ENCODE results near the gene SEMA6B. TPM values are rescaled to one million over a fixed set of nuclear protein-coding genes. Genes with fewer than 3 reads are reported as not detected.
A peak's percentile ranks its signal among the peaks of the same experiment; 100 is the strongest.

Gene SEMA6B, protein sequence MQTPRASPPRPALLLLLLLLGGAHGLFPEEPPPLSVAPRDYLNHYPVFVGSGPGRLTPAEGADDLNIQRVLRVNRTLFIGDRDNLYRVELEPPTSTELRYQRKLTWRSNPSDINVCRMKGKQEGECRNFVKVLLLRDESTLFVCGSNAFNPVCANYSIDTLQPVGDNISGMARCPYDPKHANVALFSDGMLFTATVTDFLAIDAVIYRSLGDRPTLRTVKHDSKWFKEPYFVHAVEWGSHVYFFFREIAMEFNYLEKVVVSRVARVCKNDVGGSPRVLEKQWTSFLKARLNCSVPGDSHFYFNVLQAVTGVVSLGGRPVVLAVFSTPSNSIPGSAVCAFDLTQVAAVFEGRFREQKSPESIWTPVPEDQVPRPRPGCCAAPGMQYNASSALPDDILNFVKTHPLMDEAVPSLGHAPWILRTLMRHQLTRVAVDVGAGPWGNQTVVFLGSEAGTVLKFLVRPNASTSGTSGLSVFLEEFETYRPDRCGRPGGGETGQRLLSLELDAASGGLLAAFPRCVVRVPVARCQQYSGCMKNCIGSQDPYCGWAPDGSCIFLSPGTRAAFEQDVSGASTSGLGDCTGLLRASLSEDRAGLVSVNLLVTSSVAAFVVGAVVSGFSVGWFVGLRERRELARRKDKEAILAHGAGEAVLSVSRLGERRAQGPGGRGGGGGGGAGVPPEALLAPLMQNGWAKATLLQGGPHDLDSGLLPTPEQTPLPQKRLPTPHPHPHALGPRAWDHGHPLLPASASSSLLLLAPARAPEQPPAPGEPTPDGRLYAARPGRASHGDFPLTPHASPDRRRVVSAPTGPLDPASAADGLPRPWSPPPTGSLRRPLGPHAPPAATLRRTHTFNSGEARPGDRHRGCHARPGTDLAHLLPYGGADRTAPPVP
- polyA plus RNA-seq: 3.3 TPM
- long read RNA-seq, donor 1: 0 reads
- long read RNA-seq, donor 2: 0 reads
- long read RNA-seq, donor 3: 0 reads
- long read RNA-seq, donor 4: 0 reads
- long read RNA-seq, donor 5: 0 reads
- long read RNA-seq, donor 6: 0 reads
- long read RNA-seq, donor 7: 0 reads
- long read RNA-seq, donor 8, partial matches to known transcripts: 0 of 1 reads
- long read RNA-seq, donor 8, other reads (novel, unspliced or antisense): 0 of 1 reads
- long read RNA-seq, donor 9: 0 reads
- long read RNA-seq, donor 10: 0 reads
- long read RNA-seq, donor 11: 0 reads

DNA sequence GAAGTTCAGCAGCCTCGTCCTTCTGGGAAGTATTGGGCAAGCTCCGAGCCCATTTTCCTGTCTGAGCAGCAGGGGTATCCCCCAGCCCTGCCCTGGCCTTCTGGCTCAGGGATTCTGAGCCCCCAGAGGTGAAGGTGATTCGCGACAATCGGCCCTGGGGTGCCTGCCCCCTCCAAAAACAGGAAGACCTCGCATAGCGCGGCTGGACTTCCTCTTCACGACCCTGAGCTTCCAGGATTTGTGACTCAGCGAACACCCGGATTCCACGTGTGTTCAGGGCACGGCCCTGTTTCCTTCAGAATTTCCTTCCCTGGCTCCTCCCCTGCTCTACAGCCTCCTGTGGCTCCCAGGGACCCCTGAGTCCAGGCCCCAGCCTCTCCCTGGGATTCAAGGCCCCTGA lies at the start of gene SEMA6B:
TSS of gene SEMA6B (minus strand) at position 116 of the 400 bp plus-strand sequence. CDS start 1,227 bp downstream, outside the sequence.
- DNase-seq: no peak
- H3K27me3 ChIP-seq (ENCODE audit: control insufficient read depth, insufficient read depth, low read length): no peaks in the 10 kb centered on the region
- no peak within 1 kb of the TSS for H3K27ac ChIP-seq (ENCODE audit: low read length)
- H3K36me3 ChIP-seq (ENCODE audit: control insufficient read depth, insufficient read depth, low read length): no peaks in the 10 kb centered on the region
- no peaks in the 10 kb centered on the region for H3K4me1 ChIP-seq (ENCODE audit: control insufficient read depth, insufficient read depth, low read length)
- no CpG with 5 or more reads among the region's 13 CpGs for WGBS (ENCODE audit: insufficient coverage, low lambda C conversion rate)
- peak within 1 kb of the TSS; percentile 18 for H3K4me3 ChIP-seq (ENCODE audit: low read length)
- H3K9me3 ChIP-seq (ENCODE audit: control insufficient read depth, low read depth, low read length): no peaks in the 10 kb centered on the region

GRCh38 chr19:4606921-4607678 lies 47.6 kb upstream of the SEMA6B start:
- H3K4me3 ChIP-seq (ENCODE audit: low read length): no peak overlapping the region
- 64% methylated on average over 2 of the region's 35 CpGs for WGBS (ENCODE audit: insufficient coverage, low lambda C conversion rate)

GRCh38 chr19:4606181-4606580 lies 46.7 kb upstream of the SEMA6B start:
- no CpG with 5 or more reads among the region's 5 CpGs for WGBS (ENCODE audit: insufficient coverage, low lambda C conversion rate)
- no peak overlapping the region for H3K4me3 ChIP-seq (ENCODE audit: low read length)
- H3K36me3 ChIP-seq (ENCODE audit: control insufficient read depth, insufficient read depth, low read length): no peaks in the 10 kb centered on the region
- peaks cover 15% of the 10 kb centered on the region for H3K27me3 ChIP-seq (ENCODE audit: control insufficient read depth, insufficient read depth, low read length)
- H3K4me1 ChIP-seq (ENCODE audit: control insufficient read depth, insufficient read depth, low read length): no peaks in the 10 kb centered on the region
- no peaks in the 10 kb centered on the region for H3K9me3 ChIP-seq (ENCODE audit: control insufficient read depth, low read depth, low read length)
- no peak for DNase-seq
- H3K27ac ChIP-seq (ENCODE audit: low read length): no peak overlapping the region

More at GRCh38 chr19:4606921-4607678, 47.6 kb upstream of the SEMA6B start:
- Histone ChIP-seq H3K9me3 (ENCODE audit: control insufficient read depth, low read depth, low read length) (no peaks in the 10 kb centered on the region), H3K4me1 (ENCODE audit: control insufficient read depth, insufficient read depth, low read length) (no peaks in the 10 kb centered on the region), H3K27ac (ENCODE audit: low read length) (no peak overlapping the region), H3K27me3 (ENCODE audit: control insufficient read depth, insufficient read depth, low read length) (peaks cover 18% of the 10 kb centered on the region), H3K36me3 (ENCODE audit: control insufficient read depth, insufficient read depth, low read length) (no peaks in the 10 kb centered on the region)
- DNase-seq: peak; percentile 31 to 41

GRCh38 chr19:4604912-4605311 lies 45.4 kb upstream of the SEMA6B start:
- Histone ChIP-seq H3K4me3 (ENCODE audit: low read length) (no peak overlapping the region), H3K9me3 (ENCODE audit: control insufficient read depth, low read depth, low read length) (no peaks in the 10 kb centered on the region), H3K27ac (ENCODE audit: low read length) (no peak overlapping the region), H3K36me3 (ENCODE audit: control insufficient read depth, insufficient read depth, low read length) (no peaks in the 10 kb centered on the region), H3K4me1 (ENCODE audit: control insufficient read depth, insufficient read depth, low read length) (no peaks in the 10 kb centered on the region), H3K27me3 (ENCODE audit: control insufficient read depth, insufficient read depth, low read length) (peaks cover 14% of the 10 kb centered on the region)
- no peak for DNase-seq
- 80% methylated on average over 1 of the region's 6 CpGs for WGBS (ENCODE audit: insufficient coverage, low lambda C conversion rate)

GRCh38 chr19:4602915-4603314 lies 43.4 kb upstream of the SEMA6B start:
- DNase-seq: no peak
- 100% methylated on average over 1 of the region's 1 CpG for WGBS (ENCODE audit: insufficient coverage, low lambda C conversion rate)
- H3K36me3 ChIP-seq (ENCODE audit: control insufficient read depth, insufficient read depth, low read length): no peaks in the 10 kb centered on the region
- no peaks in the 10 kb centered on the region for H3K9me3 ChIP-seq (ENCODE audit: control insufficient read depth, low read depth, low read length)
- no peaks in the 10 kb centered on the region for H3K4me1 ChIP-seq (ENCODE audit: control insufficient read depth, insufficient read depth, low read length)
- H3K27ac ChIP-seq (ENCODE audit: low read length): no peak overlapping the region
- H3K4me3 ChIP-seq (ENCODE audit: low read length): no peak overlapping the region
- peaks cover 25% of the 10 kb centered on the region for H3K27me3 ChIP-seq (ENCODE audit: control insufficient read depth, insufficient read depth, low read length)

DNA sequence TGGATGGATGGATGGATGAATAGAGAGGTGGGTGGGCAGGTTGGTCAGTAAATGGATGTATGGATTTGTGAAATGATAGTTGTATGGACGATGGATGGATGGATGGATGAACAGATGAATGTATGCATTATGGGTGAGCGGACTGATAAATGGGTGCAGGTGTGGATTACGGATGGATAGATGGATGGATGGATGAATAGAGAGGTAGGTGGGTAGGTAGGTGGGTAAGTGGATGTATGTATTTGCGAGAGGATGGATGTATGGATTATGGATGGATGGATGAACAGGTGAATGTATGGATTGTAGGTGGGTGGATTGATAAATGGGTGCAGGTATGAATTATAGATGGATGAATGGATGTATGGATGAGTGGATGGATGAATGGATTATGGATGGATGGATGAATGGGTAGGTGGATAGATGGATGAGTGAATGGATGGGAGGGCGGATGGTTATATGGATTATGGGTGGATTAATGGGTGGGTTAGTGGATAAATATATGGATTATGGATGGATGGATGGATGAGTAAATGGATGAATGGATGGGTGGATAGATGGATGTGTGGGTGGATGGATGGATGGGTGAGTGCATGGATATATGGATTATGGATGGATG lies 42.8 kb upstream of the SEMA6B start:
- Histone ChIP-seq H3K36me3 (ENCODE audit: control insufficient read depth, insufficient read depth, low read length) (no peaks in the 10 kb centered on the region), H3K9me3 (ENCODE audit: control insufficient read depth, low read depth, low read length) (no peaks in the 10 kb centered on the region), H3K27ac (ENCODE audit: low read length) (no peak overlapping the region), H3K4me1 (ENCODE audit: control insufficient read depth, insufficient read depth, low read length) (no peaks in the 10 kb centered on the region), H3K27me3 (ENCODE audit: control insufficient read depth, insufficient read depth, low read length) (peaks cover 26% of the 10 kb centered on the region), H3K4me3 (ENCODE audit: low read length) (no peak overlapping the region)
- 98% methylated on average over 4 of the region's 5 CpGs for WGBS (ENCODE audit: insufficient coverage, low lambda C conversion rate)
- no peak for DNase-seq

GRCh38 chr19:4600893-4601292 lies 41.4 kb upstream of the SEMA6B start:
- H3K4me1 ChIP-seq (ENCODE audit: control insufficient read depth, insufficient read depth, low read length): no peaks in the 10 kb centered on the region
- peaks cover 34% of the 10 kb centered on the region for H3K27me3 ChIP-seq (ENCODE audit: control insufficient read depth, insufficient read depth, low read length)
- H3K4me3 ChIP-seq (ENCODE audit: low read length): no peak overlapping the region
- WGBS (ENCODE audit: insufficient coverage, low lambda C conversion rate): 80% methylated on average over 1 of the region's 5 CpGs
- H3K36me3 ChIP-seq (ENCODE audit: control insufficient read depth, insufficient read depth, low read length): no peaks in the 10 kb centered on the region
- DNase-seq: no peak
- H3K9me3 ChIP-seq (ENCODE audit: control insufficient read depth, low read depth, low read length): no peaks in the 10 kb centered on the region
- H3K27ac ChIP-seq (ENCODE audit: low read length): no peak overlapping the region

- no CpG with 5 or more reads among the region's 10 CpGs for WGBS (ENCODE audit: insufficient coverage, low lambda C conversion rate)
- H3K4me1 ChIP-seq (ENCODE audit: control insufficient read depth, insufficient read depth, low read length): no peaks in the 10 kb centered on the region
- H3K27ac ChIP-seq (ENCODE audit: low read length): no peak overlapping the region
- H3K36me3 ChIP-seq (ENCODE audit: control insufficient read depth, insufficient read depth, low read length): no peaks in the 10 kb centered on the region
- no peak for DNase-seq
- H3K27me3 ChIP-seq (ENCODE audit: control insufficient read depth, insufficient read depth, low read length): peaks cover 36% of the 10 kb centered on the region
- no peaks in the 10 kb centered on the region for H3K9me3 ChIP-seq (ENCODE audit: control insufficient read depth, low read depth, low read length)
- H3K4me3 ChIP-seq (ENCODE audit: low read length): no peak overlapping the region
These were observed 40.6 kb upstream of the SEMA6B start for GRCh38 chr19:4600082-4600481.

DNA sequence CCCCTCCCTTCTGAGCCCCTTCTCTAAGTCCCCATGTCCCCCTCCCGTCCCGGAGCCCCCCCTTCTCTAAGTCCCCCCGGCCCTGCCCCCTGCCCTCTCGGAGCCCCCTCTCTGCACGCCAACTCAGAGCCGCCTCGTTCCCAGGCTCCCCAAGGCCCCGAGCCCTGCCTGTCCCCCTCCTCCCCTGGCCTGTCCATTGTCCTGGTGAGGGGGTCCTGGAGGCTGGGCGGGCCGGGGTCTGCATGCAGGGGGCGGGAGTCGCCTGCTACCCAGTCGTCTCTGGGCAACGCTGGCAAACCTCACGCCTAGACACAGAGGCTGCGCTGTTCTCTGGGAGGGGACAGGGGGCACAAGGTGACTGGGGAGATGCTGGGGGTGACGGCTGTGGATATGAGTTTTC lies 39.2 kb upstream of the SEMA6B start:
- no CpG with 5 or more reads among the region's 17 CpGs for WGBS (ENCODE audit: insufficient coverage, low lambda C conversion rate)
- no peaks in the 10 kb centered on the region for H3K9me3 ChIP-seq (ENCODE audit: control insufficient read depth, low read depth, low read length)
- DNase-seq: no peak
- H3K36me3 ChIP-seq (ENCODE audit: control insufficient read depth, insufficient read depth, low read length): no peaks in the 10 kb centered on the region
- no peak overlapping the region for H3K27ac ChIP-seq (ENCODE audit: low read length)
- H3K27me3 ChIP-seq (ENCODE audit: control insufficient read depth, insufficient read depth, low read length): peaks cover 39% of the 10 kb centered on the region
- no peak overlapping the region for H3K4me3 ChIP-seq (ENCODE audit: low read length)
- H3K4me1 ChIP-seq (ENCODE audit: control insufficient read depth, insufficient read depth, low read length): no peaks in the 10 kb centered on the region
